Adrenal gland (tissue), 12 donors: ENCODE results near the gene OSBPL9. TPM values are rescaled to one million over a fixed set of nuclear protein-coding genes. Genes with fewer than 3 reads are reported as not detected.

ENCODE experiments used
- DNase-seq, 7 donors: peaks; one replicate each; pipeline ENCODE4 v3.0.0-alpha.2; 2019 to 2020
- H3K27ac ChIP-seq, 5 donors: fragments of 200-600 bp; sonication (generic) in 4 of 5; 1 replicate in 3 of 5; 2 replicates in 2 of 5; pipeline versions ENCODE4 v1.5.1 to v1.8.0; 2016 to 2020; ENCODE audit warnings: mild to moderate bottlenecking in 1 of 5
- H3K27me3 ChIP-seq: fragments of 200-600 bp; 2 replicates; pipeline ENCODE4 v1.8.0; 2021
- H3K36me3 ChIP-seq, 2 donors: fragments of 200-600 bp; replicated peaks in 1 of 2; 1 replicate in 1 of 2; 2 replicates in 1 of 2; pipeline versions ENCODE4 v1.5.1 to v1.8.0; 2018 to 2022
- H3K4me1 ChIP-seq, 2 donors: fragments of 200-600 bp; replicated peaks in 1 of 2; 1 replicate in 1 of 2; 2 replicates in 1 of 2; pipeline versions ENCODE4 v1.5.1 to v1.8.0; 2018 to 2021
- H3K4me3 ChIP-seq, 4 donors: fragments of 200-600 bp; sonication (generic) in 3 of 4; one replicate each; pipeline ENCODE4 v1.5.1; 2016 to 2018
- H3K9me3 ChIP-seq, 3 donors: fragments of 200-600 bp; sonication (generic) in 1 of 3; replicated peaks in 1 of 3; 1 replicate in 2 of 3; 2 replicates in 1 of 3; pipeline versions ENCODE4 v1.5.1 to v1.8.0; 2016 to 2021
- POLR2A ChIP-seq, 2 donors: fragments of 450-650 bp; IDR thresholded peaks; one replicate each; pipeline ENCODE4 v1.6.1; 2017; ENCODE audit warnings: antibody characterized with exemption in 2 of 2, mild to moderate bottlenecking in 2 of 2, moderate library complexity in 1 of 2
- WGBS, 4 donors: extraction: QIAGEN DNeasy Blood & Tissue Kit in 2 of 4; methylation state at CpG; one replicate each; pipeline versions ENCODE4 v1.1.5 to v1.1.7; 2013 to 2017; 5-methylcytosine and 5-hydroxymethylcytosine counted together
- intact Hi-C, 2 donors: fragments of 100-400 bp; cut with DNase I; formaldehyde crosslinking; loops; one replicate each; pipeline versions ENCODE4 v1.14.1 to v1.15.0; 2022 to 2023
- polyA plus RNA-seq, 3 donors: library from polyadenylated mRNA; stranded (reverse); fragments of 200-250 nt in 2 of 3; fragments of 350-450 nt in 1 of 3; fragmentation: Illumina TruSeq in 1 of 3; extraction: RNeasy Lipid Tissue Mini Kit (QIAGEN cat#74804) in 1 of 3; gene quantifications; one replicate each; pipeline ENCODE4 v1.2.3, GENCODE V29; 2013 to 2014
- total RNA-seq, 9 donors: library from RNA; depleted of rRNA in 4 of 9; stranded (reverse); fragments of >200 nt in 4 of 9; fragments of 120-200 nt in 1 of 9; fragmentation: NEBNext Ultra II Directional in 1 of 9; extraction: Animal tissue kit (Norgen Biotek cat#: 25700) in 1 of 9; gene quantifications; one replicate each; pipeline versions ENCODE4 v1.1.0 to v1.2.4, GENCODE V29; 2013 to 2023
- TF ChIP-seq, protein P1 (sequence below), 6 experiments: fragments of 450-650 bp in 4 of 6; fragments of 200-600 bp in 2 of 6; sonication (generic) in 1 of 6; IDR thresholded peaks; 1 replicate in 5 of 6; 2 replicates in 1 of 6; pipeline versions ENCODE4 v1.5.1 to v1.8.0; 2016 to 2021; ENCODE audit warnings: antibody characterized with exemption in 6 of 6, mild to moderate bottlenecking in 2 of 6, moderate library complexity in 1 of 6
- donor health status: healthy with polysubstance abuse.
- donor health status: Bipolar disorder and iron deficiency.
- donor health status: DM: yes; HTN: yes; CAD: no.
- donor health status: DM: no; HTN: no; CAD: no.
- donor health status: DM: no; HTN: no; CAD: no.
- donor health status: DM: yes; HTN: yes; CAD: no.

The OSBPL9 gene
- total and polyA plus RNA-seq, 12 donors = 61.9 to 180 (median 87.3) TPM

DNA sequence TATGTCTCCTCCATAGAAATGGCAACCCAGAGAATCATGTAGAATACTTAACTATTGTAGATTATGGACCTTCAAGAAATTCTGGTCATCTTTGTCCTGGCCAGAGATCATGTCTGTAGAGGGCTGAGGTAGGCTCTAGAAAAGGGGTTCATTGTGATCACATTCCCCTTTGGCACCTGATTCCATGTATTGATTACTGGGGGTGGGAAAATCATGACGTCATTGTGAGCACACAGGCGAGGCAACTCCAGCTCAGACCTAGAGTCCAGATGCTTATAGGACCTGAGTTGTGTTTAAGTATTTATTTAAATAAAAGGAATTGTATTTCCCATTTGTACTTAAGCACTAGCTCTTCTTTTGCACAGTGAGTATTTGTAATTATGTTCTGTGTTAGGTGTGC, 93.1 kb downstream of the OSBPL9 start:
- Histone ChIP-seq H3K36me3 (no peaks in the 10 kb centered on the region), H3K9me3 (no peaks in the 10 kb centered on the region), H3K27me3 (no peaks in the 10 kb centered on the region), H3K4me1 (peaks cover 9 to 22% of the 10 kb centered on the region in 2 donors), H3K4me3 (no peak overlapping the region), H3K27ac (no peak overlapping the region)
- TF ChIP-seq, protein P1, sequence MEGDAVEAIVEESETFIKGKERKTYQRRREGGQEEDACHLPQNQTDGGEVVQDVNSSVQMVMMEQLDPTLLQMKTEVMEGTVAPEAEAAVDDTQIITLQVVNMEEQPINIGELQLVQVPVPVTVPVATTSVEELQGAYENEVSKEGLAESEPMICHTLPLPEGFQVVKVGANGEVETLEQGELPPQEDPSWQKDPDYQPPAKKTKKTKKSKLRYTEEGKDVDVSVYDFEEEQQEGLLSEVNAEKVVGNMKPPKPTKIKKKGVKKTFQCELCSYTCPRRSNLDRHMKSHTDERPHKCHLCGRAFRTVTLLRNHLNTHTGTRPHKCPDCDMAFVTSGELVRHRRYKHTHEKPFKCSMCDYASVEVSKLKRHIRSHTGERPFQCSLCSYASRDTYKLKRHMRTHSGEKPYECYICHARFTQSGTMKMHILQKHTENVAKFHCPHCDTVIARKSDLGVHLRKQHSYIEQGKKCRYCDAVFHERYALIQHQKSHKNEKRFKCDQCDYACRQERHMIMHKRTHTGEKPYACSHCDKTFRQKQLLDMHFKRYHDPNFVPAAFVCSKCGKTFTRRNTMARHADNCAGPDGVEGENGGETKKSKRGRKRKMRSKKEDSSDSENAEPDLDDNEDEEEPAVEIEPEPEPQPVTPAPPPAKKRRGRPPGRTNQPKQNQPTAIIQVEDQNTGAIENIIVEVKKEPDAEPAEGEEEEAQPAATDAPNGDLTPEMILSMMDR (IDR thresholded peaks at IDR 0.05) = no peak
- no peak for TF ChIP-seq POLR2A (IDR thresholded peaks at IDR 0.05)
- no peak for DNase-seq
- intact Hi-C loops = no loop called here
- 87 to 96% (median 93%) methylated on average over 2 of the region's 2 CpGs for WGBS, 4 donors

DNA sequence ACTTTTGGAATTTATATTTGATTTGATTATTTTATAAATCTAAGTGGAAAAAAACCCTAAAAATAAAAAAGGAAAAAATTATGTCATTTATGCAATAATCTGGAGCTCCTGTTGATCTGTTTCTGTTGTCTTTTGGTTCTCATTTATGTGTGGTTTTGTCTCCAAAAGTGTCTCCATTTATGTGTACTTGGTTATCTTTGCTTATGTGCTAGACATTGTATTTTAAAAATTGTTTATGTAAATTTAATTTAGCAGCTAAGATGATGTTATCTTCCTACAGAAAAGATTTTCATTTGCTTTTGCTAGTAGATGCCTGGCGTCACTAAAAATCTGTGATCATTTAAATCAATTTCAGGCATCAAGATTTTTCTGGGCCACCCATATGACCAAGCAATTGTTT, 95.7 kb downstream of the OSBPL9 start:
- DNase-seq = no peak
- WGBS, 4 donors = 95 to 100% (median 99%) methylated on average over 1 of the region's 1 CpG
- Histone ChIP-seq H3K36me3 (no peaks in the 10 kb centered on the region), H3K9me3 (no peaks in the 10 kb centered on the region), H3K4me3 (no peak overlapping the region), H3K27me3 (no peaks in the 10 kb centered on the region), H3K27ac (no peak overlapping the region), H3K4me1 (peaks cover 7 to 13% of the 10 kb centered on the region in 2 donors)
- intact Hi-C loops = no loop called here
- TF ChIP-seq, protein P1 (IDR thresholded peaks at IDR 0.05) = no peak
- no peak for TF ChIP-seq POLR2A (IDR thresholded peaks at IDR 0.05)

DNA sequence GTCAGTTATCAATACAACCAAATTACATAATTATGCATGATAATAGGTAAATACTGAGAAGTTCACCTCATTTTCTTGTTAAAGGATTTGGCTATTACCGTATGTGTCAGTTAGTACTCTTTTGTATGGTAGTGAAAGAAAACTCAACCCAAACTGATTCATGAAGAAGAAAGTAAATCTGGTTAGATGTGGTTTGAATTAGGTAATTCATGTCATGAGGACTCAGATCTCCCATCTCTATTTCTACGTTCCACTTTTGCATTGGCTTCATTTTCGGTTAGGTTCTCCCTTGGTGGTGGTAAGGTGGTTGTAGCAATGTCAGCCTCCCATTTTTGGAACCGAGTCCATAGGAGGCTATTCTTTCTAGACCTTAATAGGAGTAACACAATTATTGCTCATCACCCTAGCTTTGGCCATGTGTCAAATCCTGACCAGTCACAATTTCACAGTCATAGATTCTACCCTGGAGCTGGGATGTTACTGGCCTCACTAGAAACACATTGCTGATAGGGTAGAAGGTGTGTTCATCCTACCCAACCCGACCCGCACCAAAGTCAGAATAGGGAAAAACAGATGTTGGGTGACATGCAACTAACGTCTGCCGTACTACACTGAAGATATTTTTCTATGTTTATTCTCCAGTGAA, 97.6 kb downstream of the OSBPL9 start:
- no peaks in the 10 kb centered on the region for H3K9me3 ChIP-seq
- H3K27me3 ChIP-seq = no peaks in the 10 kb centered on the region
- H3K36me3 ChIP-seq = no peaks in the 10 kb centered on the region
- no peak overlapping the region for H3K4me3 ChIP-seq
- DNase-seq = no peak
- intact Hi-C loops = no loop called here
- WGBS, 4 donors = 94 to 98% (median 97%) methylated on average over 8 of the region's 8 CpGs
- no peak overlapping the region for H3K27ac ChIP-seq
- TF ChIP-seq, protein P1 (IDR thresholded peaks at IDR 0.05) = no peak
- TF ChIP-seq POLR2A (IDR thresholded peaks at IDR 0.05) = no peak
- peaks cover 0 to 4% of the 10 kb centered on the region in 2 donors for H3K4me1 ChIP-seq

DNA sequence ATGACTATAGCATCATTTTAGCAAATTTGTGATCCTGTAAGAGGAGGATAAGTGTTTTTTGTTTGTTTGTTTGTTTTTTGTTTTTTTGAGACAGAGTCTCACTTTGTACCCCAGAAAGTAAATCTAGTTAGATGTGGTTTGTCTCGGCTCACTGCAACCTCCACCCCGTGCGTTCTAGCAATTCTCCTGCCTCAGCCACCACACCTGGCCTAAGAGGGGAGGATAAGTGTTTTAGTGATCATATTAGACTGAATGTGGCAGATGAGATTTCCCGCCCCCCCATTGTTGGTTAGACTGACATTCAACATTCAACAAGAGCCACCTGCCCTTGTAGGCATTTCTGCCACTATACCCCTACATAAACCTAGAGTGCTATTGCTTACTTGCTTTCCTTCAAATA, 98.5 kb downstream of the OSBPL9 start:
- Histone ChIP-seq H3K27ac (no peak overlapping the region), H3K4me3 (no peak overlapping the region), H3K4me1 (peaks cover 0 to 4% of the 10 kb centered on the region in 2 donors), H3K9me3 (no peaks in the 10 kb centered on the region), H3K27me3 (no peaks in the 10 kb centered on the region), H3K36me3 (no peaks in the 10 kb centered on the region)
- WGBS, 4 donors = 94 to 99% (median 99%) methylated on average over 4 of the region's 4 CpGs
- DNase-seq = no peak
- intact Hi-C loops = no loop called here
- TF ChIP-seq, protein P1 (IDR thresholded peaks at IDR 0.05) = no peak
- no peak for TF ChIP-seq POLR2A (IDR thresholded peaks at IDR 0.05)
